Right renal pelvis (tissue), 4 donors: ENCODE measurements around the gene FBXO28. TPM values are rescaled to one million over a fixed set of nuclear protein-coding genes. Genes with fewer than 3 reads are reported as not detected.
"Not testable (repeated sequence)": the region's sequence is repeated elsewhere in the genome, so short reads cannot be mapped to it uniquely, and the experiment has no call there.

Source experiments
- DNase-seq, 4 donors: peaks; one replicate each; pipeline ENCODE4 v3.0.0-alpha.2; 2013; ENCODE audit warnings: low read depth in 4 of 4, low spot score in 3 of 4, missing footprints in 1 of 4
- polyA plus RNA-seq, 4 donors: library from polyadenylated mRNA; unstranded; fragments of 120-200 nt; gene quantifications; one replicate each; pipeline ENCODE4 v1.2.1, GENCODE V29; 2013; ENCODE audit not compliant: insufficient read length in 4 of 4

Gene FBXO28, protein sequence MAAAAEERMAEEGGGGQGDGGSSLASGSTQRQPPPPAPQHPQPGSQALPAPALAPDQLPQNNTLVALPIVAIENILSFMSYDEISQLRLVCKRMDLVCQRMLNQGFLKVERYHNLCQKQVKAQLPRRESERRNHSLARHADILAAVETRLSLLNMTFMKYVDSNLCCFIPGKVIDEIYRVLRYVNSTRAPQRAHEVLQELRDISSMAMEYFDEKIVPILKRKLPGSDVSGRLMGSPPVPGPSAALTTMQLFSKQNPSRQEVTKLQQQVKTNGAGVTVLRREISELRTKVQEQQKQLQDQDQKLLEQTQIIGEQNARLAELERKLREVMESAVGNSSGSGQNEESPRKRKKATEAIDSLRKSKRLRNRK
- 10 to 100 TPM; 31.4 to 37.0 (median 35.6) TPM for polyA plus RNA-seq

DNA sequence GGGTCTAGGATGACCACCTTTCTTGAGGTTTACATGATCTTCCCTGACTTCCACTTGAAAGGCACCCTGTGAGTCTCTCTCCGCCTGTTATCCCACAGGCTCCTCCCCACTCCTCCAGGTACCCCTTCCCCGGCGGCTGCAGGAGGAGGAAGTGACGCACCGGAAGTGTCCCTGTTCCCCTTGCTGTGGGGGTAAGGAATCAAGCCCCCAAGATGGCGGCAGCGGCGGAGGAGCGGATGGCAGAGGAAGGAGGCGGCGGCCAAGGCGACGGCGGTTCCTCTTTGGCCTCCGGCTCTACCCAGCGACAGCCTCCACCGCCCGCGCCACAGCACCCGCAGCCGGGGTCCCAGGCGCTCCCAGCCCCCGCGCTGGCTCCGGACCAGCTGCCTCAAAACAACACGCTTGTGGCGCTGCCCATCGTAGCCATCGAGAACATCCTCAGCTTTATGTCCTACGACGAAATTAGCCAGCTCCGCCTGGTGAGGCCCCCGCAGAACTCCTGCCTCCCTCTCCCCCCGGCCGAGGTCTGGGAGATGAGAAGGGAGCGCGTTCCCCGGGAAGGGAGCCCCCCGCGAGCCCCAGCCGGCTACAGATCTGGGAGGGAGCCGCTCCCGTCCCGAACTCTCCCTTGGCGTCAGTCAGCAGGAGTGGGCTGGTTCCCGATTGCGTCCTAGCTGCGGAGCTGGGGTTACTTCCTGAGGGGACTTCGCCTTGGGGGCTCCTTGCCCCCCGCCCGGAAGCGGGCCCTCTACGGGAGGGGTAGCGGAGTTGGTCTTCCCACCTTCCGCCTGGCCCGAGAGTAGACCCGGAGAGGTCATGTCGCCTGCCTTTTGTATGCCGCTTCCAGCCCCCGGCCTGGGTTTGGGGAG, at the start of gene FBXO28:
TSS of gene FBXO28 (plus strand) at position 194 of the 869 bp plus-strand sequence. CDS start at position 213, 19 bp downstream.
- DNase-seq: peak; percentile 93 to 94 (median 94)

DNA sequence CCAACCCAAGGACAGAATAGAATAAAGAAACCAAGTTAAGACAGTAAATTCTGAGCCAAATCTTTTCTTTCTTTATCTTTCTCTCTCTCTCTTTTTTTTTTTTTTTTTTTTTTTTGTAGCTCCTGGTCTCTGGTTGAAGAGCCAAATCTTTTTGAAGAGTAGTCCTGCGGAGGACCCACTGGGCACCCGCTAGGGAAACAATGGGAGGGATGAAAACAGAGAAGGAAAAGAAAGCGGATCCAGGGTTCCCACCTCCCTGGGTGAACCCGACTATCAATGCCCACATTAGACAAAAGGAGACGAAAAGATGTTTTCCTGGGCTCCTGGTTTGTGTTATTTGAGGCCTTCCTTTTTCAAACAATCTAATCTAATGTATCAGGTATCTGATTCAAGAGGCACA, 49.8 kb upstream of the FBXO28 start:
- no peak for DNase-seq

DNA sequence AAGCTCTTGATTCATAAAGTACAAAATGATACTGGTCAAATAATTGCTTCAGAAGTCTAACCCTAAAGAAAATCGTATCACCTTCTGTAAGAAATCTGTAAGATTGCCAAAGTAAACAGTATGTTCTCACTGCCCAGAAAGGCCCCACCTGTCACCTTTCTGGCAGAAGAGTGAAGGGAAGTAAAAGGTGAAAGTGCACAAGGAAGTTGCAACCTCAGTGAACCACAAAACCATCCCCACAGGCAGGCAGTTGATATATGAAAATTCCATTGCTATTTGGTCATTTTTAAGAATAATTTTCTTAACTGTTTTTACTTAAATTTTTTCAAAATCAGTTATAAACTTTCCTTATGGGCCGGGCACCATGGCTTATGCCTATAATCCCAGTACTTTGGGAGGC, 48.5 kb upstream of the FBXO28 start:
- no peak for DNase-seq

DNA sequence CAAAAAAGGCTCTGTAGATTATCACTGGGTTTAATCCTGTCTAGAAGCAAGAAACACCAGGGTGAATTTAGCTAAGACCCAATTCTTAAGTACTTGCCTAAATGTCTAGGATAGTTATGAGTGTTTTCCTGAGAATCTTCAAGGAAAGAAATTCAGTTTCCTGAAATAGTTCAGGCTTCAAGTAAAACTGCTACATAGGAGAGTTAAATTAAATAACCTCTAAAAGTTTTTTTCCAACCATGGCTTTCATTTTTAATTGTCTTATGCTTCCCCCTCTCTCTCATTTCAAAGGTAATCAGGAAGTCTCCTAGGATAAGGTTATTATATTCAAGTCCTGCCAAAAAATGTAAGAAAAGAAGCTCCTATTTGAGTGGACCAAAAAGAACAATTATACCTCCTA, 46.7 kb upstream of the FBXO28 start:
- DNase-seq: no peak

DNA sequence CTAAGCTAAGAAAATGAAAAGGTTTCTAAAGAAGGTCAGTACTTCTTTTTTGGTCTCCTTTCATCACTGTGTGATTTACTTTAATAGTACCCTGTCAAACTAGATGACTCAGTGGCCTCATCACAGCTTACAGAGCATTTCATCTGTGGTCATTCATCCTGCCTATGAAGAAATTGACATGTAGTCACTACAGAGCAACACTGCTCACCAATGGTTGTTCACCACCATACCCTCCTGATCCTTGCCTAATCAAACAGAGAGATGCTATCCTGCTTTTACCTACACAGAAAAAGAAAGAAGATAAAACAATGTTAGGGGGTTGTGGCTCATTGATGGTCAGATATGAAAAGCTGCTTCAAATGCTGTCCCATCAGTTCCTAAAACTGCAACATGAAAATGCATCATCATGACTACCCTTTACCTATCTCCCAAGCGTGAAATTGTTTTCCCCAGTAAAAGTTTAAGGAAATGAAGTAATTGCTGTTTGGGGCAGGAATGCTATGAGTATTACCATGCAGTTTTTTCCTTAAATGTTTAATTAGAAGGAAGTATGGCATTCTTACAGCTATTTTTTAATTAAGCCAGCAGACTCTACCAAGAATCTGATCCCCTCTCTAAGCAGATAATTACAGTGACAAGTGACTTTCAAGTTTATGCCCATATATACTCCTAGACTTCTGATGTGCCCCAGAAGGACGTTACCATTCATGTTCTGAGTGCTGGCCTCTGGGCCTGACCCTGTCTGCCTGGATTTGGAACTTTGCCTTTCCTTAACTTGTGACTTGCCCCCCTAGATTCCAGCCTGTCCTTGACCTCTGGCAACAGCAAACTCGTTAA, 46.1 kb upstream of the FBXO28 start:
- no peak for DNase-seq

DNA sequence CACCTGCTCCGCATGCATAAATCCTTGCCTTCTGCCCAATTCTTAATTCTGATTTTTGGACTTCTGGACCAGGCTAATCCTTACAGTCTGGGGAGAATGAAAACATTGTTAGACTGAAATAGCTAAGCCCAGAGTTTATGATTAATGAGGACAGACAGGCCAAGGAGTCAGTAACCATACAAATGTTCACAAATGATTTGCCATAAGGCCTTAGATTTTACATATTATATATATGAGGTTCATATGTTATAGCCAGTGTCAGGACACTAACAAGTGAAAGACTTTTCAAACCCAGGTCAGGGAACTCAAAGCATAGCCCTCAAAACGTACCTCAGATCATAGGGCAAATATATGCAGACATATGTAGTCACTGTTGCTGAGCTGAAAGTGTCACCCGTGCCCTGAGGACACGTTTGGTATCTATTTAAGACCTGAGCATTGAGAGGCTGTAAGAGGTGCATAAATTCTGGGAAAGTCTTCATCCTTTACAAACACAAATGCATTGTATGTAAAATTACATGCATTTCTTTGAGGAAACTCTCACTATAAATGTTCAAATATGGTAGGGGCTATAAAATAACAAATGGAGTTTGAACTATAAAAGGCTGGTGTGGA, 45.3 kb upstream of the FBXO28 start:
- DNase-seq: no peak

DNA sequence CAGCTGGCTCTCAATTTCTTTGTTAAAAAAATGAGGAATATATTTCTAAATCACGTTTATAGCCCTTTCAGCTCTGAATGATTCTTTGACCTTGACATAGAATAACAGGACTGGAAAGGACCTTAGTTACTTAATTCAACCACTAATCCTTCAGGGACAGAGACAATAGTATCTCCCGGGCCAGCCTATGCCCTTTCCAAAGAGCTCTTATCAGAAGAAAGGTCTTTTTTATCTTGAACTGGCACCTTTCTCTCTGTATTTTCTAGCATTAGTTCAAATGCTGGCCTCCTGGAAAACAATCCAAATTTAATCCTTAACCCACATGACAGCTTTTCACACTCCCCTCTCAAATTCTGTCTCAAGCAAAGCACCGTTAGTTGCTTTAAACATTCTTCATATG, 44.8 kb upstream of the FBXO28 start:
- no peak for DNase-seq

DNA sequence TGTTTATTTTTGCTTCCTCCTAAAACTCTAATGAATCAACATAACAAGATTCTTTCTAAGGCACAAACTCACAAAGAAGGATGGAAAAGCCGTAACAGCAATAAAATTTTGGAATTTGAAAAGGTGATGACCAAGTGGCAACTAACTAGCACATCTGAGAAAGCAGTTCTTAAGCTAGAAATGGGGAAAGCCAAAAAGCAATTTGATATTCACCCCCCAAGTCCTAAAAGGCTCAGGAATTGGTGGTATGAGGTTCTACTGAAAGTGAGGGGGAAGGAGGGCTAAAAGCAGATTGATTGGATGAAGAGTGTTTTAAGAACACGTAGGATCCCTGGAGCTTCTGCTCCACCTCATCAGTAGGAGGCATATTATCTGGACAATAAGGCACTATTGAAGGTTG, 43.4 kb upstream of the FBXO28 start:
- no peak for DNase-seq

DNA sequence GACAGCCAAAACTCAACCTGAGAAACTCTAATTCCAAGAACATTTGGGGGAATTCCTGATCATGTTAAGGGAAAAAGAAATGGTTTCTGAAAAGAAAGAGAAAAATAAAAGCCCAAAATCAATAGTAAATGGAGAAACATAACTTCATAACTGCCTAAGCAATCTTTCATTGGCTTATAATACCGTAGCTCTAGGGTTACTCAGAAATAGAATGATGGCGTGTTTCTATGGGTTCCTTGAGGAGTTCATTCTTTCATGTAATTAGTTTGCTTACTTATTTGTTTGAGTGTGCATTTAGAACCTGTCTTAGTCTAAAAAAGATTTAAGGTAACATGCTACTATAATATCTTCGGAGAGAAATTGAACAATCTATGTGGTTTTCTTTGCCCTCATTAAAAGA, 37.5 kb upstream of the FBXO28 start:
- DNase-seq: no peak

DNA sequence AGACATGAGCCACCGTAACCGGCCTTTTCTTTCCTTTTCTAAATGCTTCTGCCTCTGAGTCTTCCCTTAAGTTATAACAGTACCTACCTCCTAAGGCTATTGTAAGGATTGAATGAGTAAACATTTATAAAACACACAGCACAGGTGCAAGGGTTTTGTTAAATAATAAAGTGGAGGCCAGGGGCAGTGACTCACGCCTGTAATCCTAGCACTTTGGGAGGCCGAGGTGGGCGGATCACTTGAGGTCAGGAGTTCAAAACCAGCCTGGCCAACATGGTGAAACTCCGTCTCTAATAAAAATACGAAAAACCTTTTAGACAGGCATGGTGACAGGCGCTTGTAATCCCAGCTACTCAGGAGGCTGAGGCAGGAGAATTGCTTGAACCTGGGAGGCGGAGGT, 34.3 kb upstream of the FBXO28 start:
- not testable (repeated sequence) for DNase-seq

DNA sequence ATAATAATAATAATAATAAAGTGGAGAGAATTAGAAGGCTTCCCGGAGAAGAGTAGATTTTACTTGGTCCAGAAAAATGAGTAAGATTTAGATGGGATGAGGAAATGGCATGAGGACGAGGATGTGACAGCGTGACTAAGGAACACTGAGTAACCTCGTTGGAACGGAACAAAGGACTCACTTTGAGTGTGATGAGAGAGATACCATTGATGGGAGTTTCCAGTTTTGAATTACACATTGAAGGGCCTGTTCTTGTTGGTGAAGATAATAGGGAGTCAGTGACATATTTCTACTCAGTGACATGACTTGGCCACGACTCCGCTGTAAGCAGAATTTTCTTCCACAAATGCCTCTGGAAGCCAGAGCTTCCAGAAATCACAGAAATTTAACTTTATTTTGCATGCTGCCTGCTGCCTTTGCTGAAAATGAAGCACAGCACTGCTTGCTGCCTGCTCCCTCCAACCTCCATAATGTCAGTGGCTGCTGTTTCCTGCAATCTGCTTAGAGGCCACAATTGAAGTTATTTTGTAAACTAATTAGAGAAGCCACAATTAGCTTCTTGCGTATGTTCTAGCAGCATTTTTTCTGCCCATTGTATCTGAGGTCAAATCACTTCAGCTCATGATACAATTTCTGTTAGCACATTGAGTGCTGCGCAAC, 33.7 kb upstream of the FBXO28 start:
- DNase-seq: no peak

DNA sequence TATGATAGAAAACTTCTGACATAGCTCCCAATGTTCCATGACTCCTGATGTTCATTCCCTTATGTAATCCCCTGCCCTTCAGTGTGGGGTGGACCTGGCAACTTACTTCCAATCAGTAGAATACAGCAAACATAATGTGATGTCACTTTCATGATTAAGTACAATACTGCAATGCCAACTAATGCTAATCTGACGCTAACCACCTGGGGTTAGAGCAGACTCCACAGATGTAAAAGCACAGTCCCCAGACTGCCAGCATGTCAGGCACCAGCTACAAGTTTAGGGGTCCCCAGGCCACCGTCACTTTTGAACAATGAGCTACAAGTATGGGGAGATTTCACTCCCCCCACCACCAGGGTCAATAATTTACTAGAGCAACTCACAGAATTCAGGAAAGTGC, 32.3 kb upstream of the FBXO28 start:
- no peak for DNase-seq

DNA sequence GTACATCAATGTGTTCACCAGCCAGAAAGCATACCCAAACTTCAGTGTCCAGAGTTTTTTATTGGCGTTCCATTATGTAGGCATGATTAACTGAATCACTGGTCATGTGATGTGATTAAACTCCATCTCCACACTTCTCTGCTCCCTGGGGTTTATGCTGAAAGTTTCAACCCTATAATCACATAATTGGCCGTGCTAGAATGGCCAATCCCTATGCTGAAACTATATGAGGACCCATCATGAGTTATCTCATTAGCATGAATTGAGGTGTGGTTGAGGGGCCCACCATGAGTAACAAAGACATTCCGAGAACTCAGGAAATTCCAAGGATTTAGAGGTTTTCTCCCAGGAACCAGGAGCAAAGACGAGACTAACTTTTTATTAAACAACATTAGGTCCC, 31.8 kb upstream of the FBXO28 start:
- no peak for DNase-seq

DNA sequence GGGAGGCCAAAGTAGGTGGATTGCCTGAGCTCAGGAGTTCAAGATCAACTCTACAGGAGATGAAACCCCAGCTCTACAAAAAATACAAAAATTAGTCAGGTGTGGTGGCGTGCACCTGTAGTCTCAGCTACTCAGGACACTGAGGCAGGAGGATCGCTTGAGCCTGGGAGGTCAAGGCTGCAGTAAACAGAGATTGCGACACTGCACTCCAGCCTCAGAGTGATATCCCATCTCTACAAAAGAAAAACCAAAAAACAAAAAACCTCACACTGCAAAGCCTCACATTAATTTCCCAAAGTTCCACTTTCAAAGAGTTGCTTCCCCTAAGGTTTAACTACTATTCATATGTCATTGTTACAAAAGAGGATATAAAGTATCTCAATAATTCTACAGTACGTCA, 29.0 kb upstream of the FBXO28 start:
- DNase-seq: no peak

DNA sequence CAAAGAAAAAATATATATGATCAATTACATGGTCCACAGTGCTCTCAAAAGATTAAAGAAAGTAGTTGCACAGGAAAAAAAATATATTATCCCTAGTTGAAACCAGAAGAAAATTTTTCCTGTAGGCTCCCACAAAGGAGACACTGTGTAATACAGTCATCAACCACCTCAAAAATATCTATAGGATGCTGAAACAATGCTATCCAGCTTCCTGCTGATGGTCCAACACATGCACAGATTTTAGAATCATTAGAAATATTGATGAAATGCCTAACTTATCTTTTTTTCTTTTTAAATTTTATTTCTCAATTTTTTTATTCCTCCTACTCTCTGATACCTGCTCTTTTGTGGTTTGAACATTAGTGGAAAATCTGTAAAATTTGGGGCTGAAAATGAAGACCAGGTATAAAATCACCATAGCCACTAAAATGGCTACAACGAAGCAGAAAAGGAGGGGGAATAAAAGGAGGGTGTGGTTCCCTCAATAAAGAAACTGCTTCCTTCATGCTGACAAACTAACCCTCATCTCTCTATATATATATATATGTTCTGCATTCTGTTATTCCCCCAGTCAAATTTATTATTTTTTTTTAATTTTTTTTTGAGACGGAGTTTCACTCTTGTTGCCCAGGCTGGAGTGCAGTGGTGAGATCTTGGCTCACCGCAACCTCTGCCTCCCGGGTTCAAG, 28.3 kb upstream of the FBXO28 start:
- no peak for DNase-seq

DNA sequence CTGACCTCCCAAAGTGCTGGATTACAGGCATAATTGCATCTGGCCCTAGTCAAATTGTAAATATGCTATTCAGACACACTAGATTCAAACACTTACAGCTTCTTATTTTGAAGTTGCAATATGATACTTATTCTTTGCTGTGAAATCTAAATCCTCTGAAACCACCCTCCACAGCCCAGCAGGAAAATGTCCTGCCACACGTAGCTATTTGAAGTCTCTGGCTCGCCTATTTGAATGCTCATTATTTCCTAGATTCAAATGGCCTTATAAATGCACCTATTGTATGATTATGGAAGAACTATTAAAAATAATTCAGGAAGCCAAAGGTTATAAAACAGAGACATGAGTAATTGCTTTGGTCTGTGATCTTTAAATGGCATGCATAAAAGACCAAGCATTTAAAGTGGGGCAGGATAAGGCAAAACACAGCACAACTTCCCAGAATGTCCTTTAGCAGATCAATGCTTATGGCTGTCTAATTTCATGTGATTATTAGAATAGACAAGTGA, 26.6 kb upstream of the FBXO28 start:
- DNase-seq: no peak

DNA sequence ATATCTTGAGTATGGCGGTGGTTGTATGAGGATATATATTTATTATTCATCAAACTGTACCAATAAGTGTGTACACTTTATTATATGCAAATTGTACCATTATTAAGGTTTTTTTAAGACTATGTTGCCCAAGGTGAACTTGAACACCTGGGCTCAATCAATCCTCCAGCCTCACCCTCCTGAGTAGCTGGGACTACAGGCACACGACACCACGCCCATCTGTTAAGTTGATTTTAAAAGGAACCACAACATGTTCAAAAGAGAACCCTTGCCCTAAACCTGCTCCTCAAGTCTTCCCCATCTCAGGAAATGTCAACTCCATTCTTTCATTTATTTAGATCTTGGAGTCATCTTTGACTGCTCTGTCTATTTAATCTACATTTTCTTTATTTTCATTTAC, 24.3 kb upstream of the FBXO28 start:
- no peak for DNase-seq

DNA sequence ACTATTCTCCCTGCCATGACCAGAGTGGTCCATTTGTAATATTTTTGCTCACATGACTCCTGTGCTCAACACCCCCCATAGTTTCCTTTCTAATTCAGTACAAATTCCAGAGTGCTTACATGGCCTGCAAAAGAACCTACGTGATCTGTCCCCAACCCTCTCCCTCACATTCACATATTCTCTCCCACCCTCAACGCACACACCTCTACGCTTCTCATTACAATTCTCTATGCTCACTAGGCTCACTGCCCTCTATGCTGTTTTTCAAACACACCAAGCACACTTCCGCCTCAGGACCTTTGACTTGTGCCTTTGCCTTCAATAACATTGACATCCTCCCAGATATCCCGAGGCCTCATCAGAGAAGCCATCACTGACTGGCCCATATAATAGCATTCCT, 23.8 kb upstream of the FBXO28 start:
- no peak for DNase-seq

DNA sequence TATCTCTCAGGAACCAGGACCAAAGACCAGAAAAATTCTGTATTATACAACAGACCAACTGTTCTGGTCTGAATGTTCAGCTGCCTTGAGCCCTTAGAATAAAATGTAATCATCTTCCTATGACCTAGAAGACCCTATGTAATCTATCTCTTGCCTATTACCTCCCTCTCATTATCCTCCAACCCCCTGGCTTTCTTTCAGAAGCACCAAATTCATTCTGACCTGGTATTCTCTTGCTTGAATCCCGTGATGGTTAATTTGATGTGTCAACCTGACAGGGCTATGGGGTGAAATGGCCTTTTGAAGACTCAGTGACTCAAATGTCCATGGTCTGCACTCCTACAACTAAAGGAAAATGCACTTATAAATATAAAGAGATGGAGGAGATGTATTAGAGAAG, 21.8 kb upstream of the FBXO28 start:
- DNase-seq: no peak
